Sigmoid colon (tissue), 7 donors: Measurements from ENCODE around the gene SWAP70. TPM values are rescaled to one million over a fixed set of nuclear protein-coding genes. Genes with fewer than 3 reads are reported as not detected.

Experiments
- DNase-seq: peaks from one replicate; pipeline ENCODE4 v3.0.0-alpha.2; 2019
- H3K27ac ChIP-seq, 4 donors: fragments of 200-600 bp; sonication (generic); one replicate each; pipeline ENCODE4 v1.5.1; 2016 to 2019; ENCODE audit warnings: mild to moderate bottlenecking in 1 of 4
- H3K27me3 ChIP-seq, 3 donors: fragments of 200-600 bp; sonication (generic); one replicate each; pipeline ENCODE4 v1.5.1; 2019; ENCODE audit warnings: mild to moderate bottlenecking in 1 of 3
- H3K36me3 ChIP-seq, 4 donors: fragments of 200-600 bp; sonication (generic); one replicate each; pipeline ENCODE4 v1.5.1; 2016 to 2019
- H3K4me1 ChIP-seq, 4 donors: fragments of 200-600 bp; sonication (generic); one replicate each; pipeline ENCODE4 v1.5.1; 2017 to 2019
- H3K4me3 ChIP-seq, 4 donors: fragments of 200-600 bp; sonication (generic); one replicate each; pipeline ENCODE4 v1.5.1; 2017 to 2019; ENCODE audit warnings: mild to moderate bottlenecking in 2 of 4, moderate library complexity in 1 of 4
- H3K9me3 ChIP-seq, 4 donors: fragments of 200-600 bp in 3 of 4; sonication (generic) in 3 of 4; one replicate each; pipeline versions ENCODE4 v1.5.1 to v1.6.1; 2013 to 2019
- CTCF ChIP-seq, 4 experiments: fragments of 450-650 bp in 3 of 4; fragments of 200-600 bp in 1 of 4; IDR thresholded peaks; one replicate each; pipeline ENCODE4 v1.5.1; 2016 to 2019; ENCODE audit warnings: antibody characterized with exemption in 4 of 4, mild to moderate bottlenecking in 3 of 4, moderate library complexity in 2 of 4
- EP300 ChIP-seq, 4 donors: sonication (generic); formaldehyde crosslinking; IDR thresholded peaks; one replicate each; pipeline ENCODE4 v1.6.1; 2017; ENCODE audit warnings: antibody characterized with exemption in 4 of 4
- POLR2A ChIP-seq, 2 donors: fragments of 450-650 bp; IDR thresholded peaks; one replicate each; pipeline ENCODE4 v1.6.1; 2016; ENCODE audit warnings: antibody characterized with exemption in 2 of 2, mild to moderate bottlenecking in 2 of 2, moderate library complexity in 2 of 2
- POLR2AphosphoS5 ChIP-seq, 4 donors: sonication (generic); formaldehyde crosslinking; IDR thresholded peaks; one replicate each; pipeline ENCODE4 v1.6.1; 2017; ENCODE audit warnings: antibody characterized with exemption in 4 of 4
- WGBS, 2 donors: extraction: QIAGEN DNeasy Blood & Tissue Kit; methylation state at CpG; one replicate each; pipeline ENCODE4 v1.1.7; 2013; 5-methylcytosine and 5-hydroxymethylcytosine counted together
- intact Hi-C: fragments of 100-400 bp; cut with DNase I; formaldehyde crosslinking; loops from one replicate; pipeline ENCODE4 v1.15.1; 2023
- polyA plus RNA-seq, 3 donors: library from polyadenylated mRNA; stranded (reverse); fragments of 200-250 nt; gene quantifications; one replicate each; pipeline ENCODE4 v1.2.3, GENCODE V29; 2013
- total RNA-seq, 4 donors: library from RNA; depleted of rRNA; stranded (reverse); fragments of >200 nt; gene quantifications; one replicate each; pipeline ENCODE4 v1.1.0, GENCODE V29; 2016
- donor health status: healthy with polysubstance abuse.
- donor health status: Bipolar disorder and iron deficiency.
- donor health status: healthy.

Gene SWAP70
- total and polyA plus RNA-seq, 7 donors, result 9.5 to 30.3 (median 22.1) TPM

GRCh38 chr11:9708544-9708943 is 44.7 kb downstream of the SWAP70 start:
- intact Hi-C loops, result no loop called here
- no peaks in the 10 kb centered on the region for H3K9me3 ChIP-seq
- H3K27me3 ChIP-seq, result no peaks in the 10 kb centered on the region
- no peaks in the 10 kb centered on the region for H3K36me3 ChIP-seq
- peaks cover 0 to 17% (median 8%) of the 10 kb centered on the region in 4 donors for H3K4me1 ChIP-seq
- 91 to 98% methylated on average over 1 of the region's 1 CpG for WGBS, 2 donors
- no peak for DNase-seq
- no peak overlapping the region for H3K4me3 ChIP-seq
- H3K27ac ChIP-seq, result no peak overlapping the region
- TF ChIP-seq POLR2A (IDR thresholded peaks at IDR 0.05) (no peak), POLR2AphosphoS5 (IDR thresholded peaks at IDR 0.05) (no peak), CTCF (IDR thresholded peaks at IDR 0.05) (no peak), EP300 (IDR thresholded peaks at IDR 0.05) (no peak)

GRCh38 chr11:9710223-9710622 is 46.3 kb downstream of the SWAP70 start:
- 95 to 96% methylated on average over 4 of the region's 4 CpGs for WGBS, 2 donors

GRCh38 chr11:9710852-9711251 is 47.0 kb downstream of the SWAP70 start:
- H3K4me1 ChIP-seq, result peaks cover 0 to 17% (median 8%) of the 10 kb centered on the region in 4 donors
- TF ChIP-seq POLR2AphosphoS5 (IDR thresholded peaks at IDR 0.05) (no peak), EP300 (IDR thresholded peaks at IDR 0.05) (no peak), POLR2A (IDR thresholded peaks at IDR 0.05) (no peak), CTCF (IDR thresholded peaks at IDR 0.05) (no peak)
- peaks cover 0 to 5% (median 0%) of the 10 kb centered on the region in 4 donors for H3K36me3 ChIP-seq
- WGBS, 2 donors, result 93 to 95% methylated on average over 1 of the region's 1 CpG
- no peak overlapping the region for H3K4me3 ChIP-seq
- no peak overlapping the region for H3K27ac ChIP-seq
- H3K9me3 ChIP-seq, result no peaks in the 10 kb centered on the region
- H3K27me3 ChIP-seq, result no peaks in the 10 kb centered on the region
- DNase-seq, result no peak
- intact Hi-C loops, result no loop called here

More at GRCh38 chr11:9710223-9710622, 46.3 kb downstream of the SWAP70 start:
- Histone ChIP-seq H3K36me3 (peaks cover 0 to 1% (median 0%) of the 10 kb centered on the region in 4 donors), H3K27me3 (no peaks in the 10 kb centered on the region), H3K9me3 (no peaks in the 10 kb centered on the region), H3K27ac (no peak overlapping the region), H3K4me3 (no peak overlapping the region), H3K4me1 (peaks cover 0 to 17% (median 8%) of the 10 kb centered on the region in 4 donors)
- DNase-seq, result no peak
- intact Hi-C loops, result no loop called here
- TF ChIP-seq POLR2A (IDR thresholded peaks at IDR 0.05), result no peak
- TF ChIP-seq EP300 (IDR thresholded peaks at IDR 0.05), result no peak
- no peak for TF ChIP-seq CTCF (IDR thresholded peaks at IDR 0.05)
- no peak for TF ChIP-seq POLR2AphosphoS5 (IDR thresholded peaks at IDR 0.05)

GRCh38 chr11:9711454-9712307 is 47.8 kb downstream of the SWAP70 start:
- Histone ChIP-seq H3K27ac (peak overlapping the region in 1 of 4 donors; percentile 12), H3K4me1 (peaks cover 0 to 22% (median 8%) of the 10 kb centered on the region in 4 donors), H3K9me3 (no peaks in the 10 kb centered on the region), H3K4me3 (no peak overlapping the region), H3K36me3 (peaks cover 0 to 5% (median 0%) of the 10 kb centered on the region in 4 donors), H3K27me3 (no peaks in the 10 kb centered on the region)
- TF ChIP-seq POLR2AphosphoS5 (IDR thresholded peaks at IDR 0.05) (no peak), EP300 (IDR thresholded peaks at IDR 0.05) (no peak), POLR2A (IDR thresholded peaks at IDR 0.05) (no peak), CTCF (IDR thresholded peaks at IDR 0.05) (no peak)
- WGBS, 2 donors, result 80 to 81% methylated on average over 7 of the region's 7 CpGs
- no peak for DNase-seq
- intact Hi-C loops, result no loop called here
